GM13977 (cell line): ENCODE measurements around the gene EHMT1.

Experiments used
- DNase-seq: peaks from one replicate; pipeline ENCODE4 v3.0.0; 2012; ENCODE audit warnings: low spot score
- CTCF ChIP-seq: IDR thresholded peaks from 2 replicates; pipeline ENCODE4 v1.5.1; 2012; ENCODE audit warnings: mild to moderate bottlenecking, control low read depth; ENCODE audit not compliant: insufficient read depth; ENCODE audit errors: extremely low read depth, missing control alignments
- in situ Hi-C: fragments of 300-500 bp; cut with MboI; formaldehyde crosslinking; loops from one replicate; pipeline ENCODE4 v1.12.0; 2022; ENCODE audit warnings: low sequenced_read_pairs, low pct_unique_long_range_greater_than_20kb, mixed read lengths, inconsistent platforms; ENCODE audit not compliant: unreplicated experiment

The EHMT1 gene

GRCh38 chr9:137815256-137816255 is 196.8 kb downstream of the EHMT1 start:
- DNase-seq = no peak
- in situ Hi-C loops = no loop called here
- TF ChIP-seq CTCF = no peak

- in situ Hi-C loops = no loop called here
- peak; percentile 34 for TF ChIP-seq CTCF
- peak; percentile 79 for DNase-seq
Measured at GRCh38 chr9:137816531-137817235, 197.9 kb downstream of the EHMT1 start.

GRCh38 chr9:137817236-137818200 is 198.7 kb downstream of the EHMT1 start:
- DNase-seq = no peak
- TF ChIP-seq CTCF = no peak
- in situ Hi-C loops = no loop called here

GRCh38 chr9:137818286-137818685 is 199.5 kb downstream of the EHMT1 start:
- in situ Hi-C loops = no loop called here
- TF ChIP-seq CTCF = no peak
- no peak for DNase-seq

- no peak for DNase-seq
- in situ Hi-C loops = no loop called here
Measured at GRCh38 chr9:137820161-137820855, 201.5 kb downstream of the EHMT1 start.

More at GRCh38 chr9:137820161-137820855, 201.5 kb downstream of the EHMT1 start:
- TF ChIP-seq CTCF = no peak
